ENCODE data around the gene EGLN1. TPM values are rescaled to one million over a fixed set of nuclear protein-coding genes. Genes with fewer than 3 reads are reported as not detected.

Gene EGLN1
- total and polyA plus RNA-seq, 2 experiments from 2014 or later, result 1.9 to 6.0 TPM

GRCh38 chr1:231413749-231414082 lies 8.4 kb downstream of the EGLN1 start:
- no peaks in the 10 kb centered on the region for H3K4me1 ChIP-seq (ENCODE audit: insufficient read depth)
- H3K36me3 ChIP-seq (ENCODE audit: insufficient read depth), result no peaks in the 10 kb centered on the region
- peaks cover 39% of the 10 kb centered on the region for H4K20me1 ChIP-seq (replicated peaks; ENCODE audit: insufficient read depth)
- no peak overlapping the region for H3K4me3 Mint-ChIP-seq
- peaks cover 20% of the 10 kb centered on the region for H3K27me3 ChIP-seq (ENCODE audit: insufficient read depth)
- peaks cover under 1% of the 10 kb centered on the region for H3K79me2 ChIP-seq (replicated peaks; ENCODE audit: insufficient read depth)
- ATAC-seq (no peak), DNase-seq (ENCODE audit: low spot score) (no peak)
- H3K27ac Mint-ChIP-seq, result no peak overlapping the region
- no peak overlapping the region for H2AFZ ChIP-seq
- no peaks in the 10 kb centered on the region for H3K36me3 Mint-ChIP-seq (ENCODE audit: low read depth)
- H3K4me3 ChIP-seq, result no peak overlapping the region
- TF ChIP-seq JUNB (IDR thresholded peaks at IDR 0.05; ENCODE audit: unreplicated experiment) (no peak), CTCF (conservative IDR thresholded peaks at IDR 0.05; ENCODE audit: low read depth in 2 of 2) (no peak)
- H3K4me1 Mint-ChIP-seq, result no peaks in the 10 kb centered on the region
- H3K9me3 Mint-ChIP-seq, result no peaks in the 10 kb centered on the region
- no peaks in the 10 kb centered on the region for H3F3A ChIP-seq (replicated peaks; ENCODE audit: low read depth)
- H3K27ac ChIP-seq (ENCODE audit: low read depth), result no peak overlapping the region
- peaks cover 4% of the 10 kb centered on the region for H3K27me3 Mint-ChIP-seq (ENCODE audit: insufficient read depth, low read depth, poor library complexity)
- H3K9me2 ChIP-seq (ENCODE audit: insufficient read depth), result no peaks in the 10 kb centered on the region
- no peak overlapping the region for H3K4me2 ChIP-seq

GRCh38 chr1:231411036-231411531 lies 11.0 kb downstream of the EGLN1 start:
- DNase-seq (ENCODE audit: low spot score) (no peak), ATAC-seq (no peak)
- H2AFZ ChIP-seq, result no peak overlapping the region
- no peak overlapping the region for H3K27ac Mint-ChIP-seq
- no peaks in the 10 kb centered on the region for H3K4me1 Mint-ChIP-seq
- H3K4me3 Mint-ChIP-seq, result no peak overlapping the region
- no peaks in the 10 kb centered on the region for H3K36me3 ChIP-seq (ENCODE audit: insufficient read depth)
- H3K4me2 ChIP-seq, result no peak overlapping the region
- no peak overlapping the region for H3K4me3 ChIP-seq
- H4K20me1 ChIP-seq (replicated peaks; ENCODE audit: insufficient read depth), result peaks cover 19% of the 10 kb centered on the region
- H3K27me3 Mint-ChIP-seq (ENCODE audit: insufficient read depth, low read depth, poor library complexity), result no peaks in the 10 kb centered on the region
- TF ChIP-seq ZNF462 (CRISPR knock-in tag; IDR thresholded peaks at IDR 0.05) (no peak), STAT1 (IDR thresholded peaks at IDR 0.05; ENCODE audit: unreplicated experiment) (no peak), JUNB (IDR thresholded peaks at IDR 0.05; ENCODE audit: unreplicated experiment) (no peak), EZH2 (IDR thresholded peaks at IDR 0.05; ENCODE audit: low read depth, unreplicated experiment) (no peak), NANOG (IDR thresholded peaks at IDR 0.05; ENCODE audit: borderline replicate concordance) (no peak), ETS1 (IDR thresholded peaks at IDR 0.05) (no peak), POLR2AphosphoS5 (IDR thresholded peaks at IDR 0.05; ENCODE audit: low read depth) (no peak), REST (IDR thresholded peaks at IDR 0.05; ENCODE audit: unreplicated experiment) (no peak), EZH2phosphoT487 (IDR thresholded peaks at IDR 0.05; ENCODE audit: unreplicated experiment) (no peak)
- no peaks in the 10 kb centered on the region for H3K27me3 ChIP-seq (ENCODE audit: insufficient read depth)
- no peaks in the 10 kb centered on the region for H3K4me1 ChIP-seq (ENCODE audit: insufficient read depth)
- H3K9me3 Mint-ChIP-seq, result no peaks in the 10 kb centered on the region
- no peaks in the 10 kb centered on the region for H3F3A ChIP-seq (replicated peaks; ENCODE audit: low read depth)
- no peak overlapping the region for H3K27ac ChIP-seq (ENCODE audit: low read depth)
- no peaks in the 10 kb centered on the region for H3K9me2 ChIP-seq (ENCODE audit: insufficient read depth)
- no peaks in the 10 kb centered on the region for H3K79me2 ChIP-seq (replicated peaks; ENCODE audit: insufficient read depth)
- no peaks in the 10 kb centered on the region for H3K36me3 Mint-ChIP-seq (ENCODE audit: low read depth)
